ENCODE data around the gene SLC7A5.
A peak's percentile ranks its signal among the peaks of the same experiment; 100 is the strongest.
"Not testable (repeated sequence)": the region's sequence is repeated elsewhere in the genome, so short reads cannot be mapped to it uniquely, and the experiment has no call there.

Gene SLC7A5

GRCh38 chr16:87877942-87878507 lies 8.7 kb upstream of the SLC7A5 start:
- Histone ChIP-seq H3K36me3 (ENCODE audit: low read depth) (no peaks in the 10 kb centered on the region), H3K4me1 (ENCODE audit: insufficient read depth, poor library complexity, severe bottlenecking) (no peaks in the 10 kb centered on the region)
- no peak for ATAC-seq (ENCODE audit: low read depth)

GRCh38 chr16:87874639-87875427 lies 5.5 kb upstream of the SLC7A5 start:
- Histone ChIP-seq H3K9me3 (ENCODE audit: severe bottlenecking) (no peaks in the 10 kb centered on the region), H3K27me3 (ENCODE audit: insufficient read depth, poor library complexity, severe bottlenecking) (peaks cover under 1% of the 10 kb centered on the region), H3K4me1 (ENCODE audit: insufficient read depth, poor library complexity, severe bottlenecking) (peaks cover 14% of the 10 kb centered on the region), H3K27ac (ENCODE audit: poor library complexity, severe bottlenecking) (no peak overlapping the region), H3K4me3 (ENCODE audit: severe bottlenecking) (no peak overlapping the region), H3K36me3 (ENCODE audit: low read depth) (no peaks in the 10 kb centered on the region)
- ATAC-seq (ENCODE audit: low read depth) (no peak), DNase-seq (ENCODE audit: low spot score) (no peak)
- no peak for TF ChIP-seq CTCF (IDR thresholded peaks at IDR 0.05; ENCODE audit: poor library complexity, severe bottlenecking)

More at GRCh38 chr16:87877942-87878507, 8.7 kb upstream of the SLC7A5 start:
- Histone ChIP-seq H3K27ac (ENCODE audit: poor library complexity, severe bottlenecking) (no peak overlapping the region), H3K27me3 (ENCODE audit: insufficient read depth, poor library complexity, severe bottlenecking) (peaks cover 14% of the 10 kb centered on the region), H3K4me3 (ENCODE audit: severe bottlenecking) (no peak overlapping the region), H3K9me3 (ENCODE audit: severe bottlenecking) (no peaks in the 10 kb centered on the region)
- no peak for TF ChIP-seq CTCF (IDR thresholded peaks at IDR 0.05; ENCODE audit: poor library complexity, severe bottlenecking)
- no peak for DNase-seq (ENCODE audit: low spot score)

GRCh38 chr16:87870418-87871291 lies 1.3 kb upstream of the SLC7A5 start:
- H3K27me3 ChIP-seq (ENCODE audit: insufficient read depth, poor library complexity, severe bottlenecking); H3K9me3 ChIP-seq (ENCODE audit: severe bottlenecking); H3K4me3 ChIP-seq (ENCODE audit: severe bottlenecking): not testable (repeated sequence)
- Histone ChIP-seq H3K36me3 (ENCODE audit: low read depth) (peaks cover 35% of the 10 kb centered on the region), H3K4me1 (ENCODE audit: insufficient read depth, poor library complexity, severe bottlenecking) (peaks cover 17% of the 10 kb centered on the region), H3K27ac (ENCODE audit: poor library complexity, severe bottlenecking) (peak overlapping the region; percentile 98)
- ATAC-seq (ENCODE audit: low read depth) = peak; percentile 75
- peak; percentile 98 for DNase-seq (ENCODE audit: low spot score)

- Histone ChIP-seq H3K27ac (ENCODE audit: poor library complexity, severe bottlenecking) (peak overlapping the region; percentile 98), H3K36me3 (ENCODE audit: low read depth) (peaks cover 42% of the 10 kb centered on the region), H3K4me1 (ENCODE audit: insufficient read depth, poor library complexity, severe bottlenecking) (peaks cover 17% of the 10 kb centered on the region)
- not testable (repeated sequence) for H3K27me3 ChIP-seq (ENCODE audit: insufficient read depth, poor library complexity, severe bottlenecking); DNase-seq (ENCODE audit: low spot score); ATAC-seq (ENCODE audit: low read depth); H3K9me3 ChIP-seq (ENCODE audit: severe bottlenecking); H3K4me3 ChIP-seq (ENCODE audit: severe bottlenecking)
Observed at GRCh38 chr16:87869879-87870417, 641 bp upstream of the SLC7A5 start.

GRCh38 chr16:87868254-87869029 lies 865 bp downstream of the SLC7A5 start:
- H3K4me1 ChIP-seq (ENCODE audit: insufficient read depth, poor library complexity, severe bottlenecking) = peaks cover 30% of the 10 kb centered on the region
- ATAC-seq (ENCODE audit: low read depth); DNase-seq (ENCODE audit: low spot score): not testable (repeated sequence)

GRCh38 chr16:87865902-87866555 lies 3.3 kb downstream of the SLC7A5 start:
- not testable (repeated sequence) for H3K27me3 ChIP-seq (ENCODE audit: insufficient read depth, poor library complexity, severe bottlenecking); ATAC-seq (ENCODE audit: low read depth); H3K9me3 ChIP-seq (ENCODE audit: severe bottlenecking); DNase-seq (ENCODE audit: low spot score)
- Histone ChIP-seq H3K4me1 (ENCODE audit: insufficient read depth, poor library complexity, severe bottlenecking) (peaks cover 32% of the 10 kb centered on the region), H3K4me3 (ENCODE audit: severe bottlenecking) (peak overlapping the region; percentile 99), H3K36me3 (ENCODE audit: low read depth) (peaks cover 81% of the 10 kb centered on the region), H3K27ac (ENCODE audit: poor library complexity, severe bottlenecking) (peak overlapping the region; percentile 98)

More at GRCh38 chr16:87868254-87869029, 865 bp downstream of the SLC7A5 start:
- peak overlapping the region; percentile 98 for H3K27ac ChIP-seq (ENCODE audit: poor library complexity, severe bottlenecking)
- H3K4me3 ChIP-seq (ENCODE audit: severe bottlenecking) = peak overlapping the region; percentile 99
- H3K27me3 ChIP-seq (ENCODE audit: insufficient read depth, poor library complexity, severe bottlenecking); H3K9me3 ChIP-seq (ENCODE audit: severe bottlenecking): not testable (repeated sequence)
- peaks cover 57% of the 10 kb centered on the region for H3K36me3 ChIP-seq (ENCODE audit: low read depth)
